ENCODE data around the gene MCTP1.

Gene MCTP1

DNA sequence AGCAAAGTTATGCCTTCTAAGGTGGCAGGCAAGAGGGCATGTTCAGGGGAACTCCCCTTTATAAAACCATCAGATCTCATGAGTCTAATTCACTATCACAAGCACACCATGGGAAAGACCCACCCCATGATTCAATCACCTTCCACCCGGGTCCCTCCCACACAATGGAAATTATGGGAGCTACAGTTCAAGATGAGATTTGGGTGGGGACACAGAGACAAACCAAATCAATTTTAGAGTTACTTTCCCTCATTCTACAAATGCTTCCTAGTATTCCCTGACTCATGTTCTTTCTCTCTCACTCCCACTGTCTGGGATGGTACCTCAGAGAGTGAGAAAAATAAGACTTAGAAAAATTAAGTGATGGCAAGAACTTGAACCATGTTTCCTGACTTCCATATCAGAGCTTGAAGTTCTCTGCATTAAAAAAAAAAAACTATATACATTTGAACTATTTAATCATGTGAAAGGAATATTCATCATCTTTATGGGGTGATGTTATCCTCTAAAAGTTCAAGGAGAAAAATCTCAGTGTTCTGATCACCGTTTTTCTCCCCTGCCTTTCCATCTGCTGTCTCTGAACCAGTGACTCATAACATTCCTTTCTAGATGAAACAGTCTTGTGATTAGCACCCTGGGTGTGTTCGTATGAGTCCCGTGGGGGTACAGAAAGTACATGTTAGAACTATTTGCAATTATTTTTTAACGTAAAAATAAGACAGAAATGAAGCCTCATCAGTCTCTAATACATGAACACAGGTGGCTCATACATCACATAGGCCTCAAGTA, 383.5 kb downstream of the MCTP1 start:
- no peaks in the 10 kb centered on the region for H3K4me1 ChIP-seq (ENCODE audit: insufficient read depth, low read length)
- H3K9me3 ChIP-seq (ENCODE audit: control insufficient read depth, insufficient read depth, low read length), result no peaks in the 10 kb centered on the region
- H3K36me3 ChIP-seq (ENCODE audit: insufficient read depth, low read length), result no peaks in the 10 kb centered on the region
- H3K9ac ChIP-seq (ENCODE audit: low read depth, low read length), result no peak overlapping the region

GRCh38 chr5:94900006-94900505, 384.8 kb downstream of the MCTP1 start:
- no peaks in the 10 kb centered on the region for H3K9me3 ChIP-seq (ENCODE audit: control insufficient read depth, insufficient read depth, low read length)
- H3K4me1 ChIP-seq (ENCODE audit: insufficient read depth, low read length), result no peaks in the 10 kb centered on the region
- H3K36me3 ChIP-seq (ENCODE audit: insufficient read depth, low read length), result no peaks in the 10 kb centered on the region
- no peak overlapping the region for H3K9ac ChIP-seq (ENCODE audit: low read depth, low read length)

DNA sequence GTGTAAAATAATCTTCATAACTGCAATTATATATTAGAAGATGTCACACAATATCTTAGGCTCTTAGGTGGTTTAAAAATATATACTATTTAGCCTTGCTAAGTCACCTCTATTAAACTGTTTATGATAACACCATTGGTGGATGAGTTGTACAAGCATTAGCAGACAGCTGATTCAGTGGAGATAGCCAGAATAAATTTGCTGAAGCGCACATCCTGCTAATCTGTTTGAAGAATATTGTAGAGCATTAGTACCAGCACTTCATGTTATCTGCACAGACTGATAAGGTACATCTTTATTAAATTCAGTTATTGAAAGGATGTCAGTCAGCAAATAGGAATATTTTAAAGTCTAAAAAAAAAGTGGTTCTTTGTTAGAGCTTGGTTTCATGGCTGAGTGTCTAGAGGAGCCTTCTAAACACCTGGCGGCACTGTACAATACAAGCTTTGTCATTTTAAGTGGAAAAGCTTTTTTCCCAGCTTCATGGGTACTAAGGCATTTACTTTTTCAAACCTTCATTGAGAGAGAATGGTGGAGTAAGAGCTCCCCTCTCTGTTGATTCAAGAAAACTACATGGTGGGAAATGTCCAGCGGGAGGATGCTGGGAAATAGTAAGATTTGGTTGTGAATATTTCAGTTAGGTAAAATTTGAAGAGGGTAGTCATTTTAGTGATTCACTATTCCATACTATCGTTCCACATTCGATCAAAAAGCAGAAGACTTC, 391.3 kb downstream of the MCTP1 start:
- H3K36me3 ChIP-seq (ENCODE audit: insufficient read depth, low read length), result no peaks in the 10 kb centered on the region
- H3K9me3 ChIP-seq (ENCODE audit: control insufficient read depth, insufficient read depth, low read length), result no peaks in the 10 kb centered on the region
- no peak overlapping the region for H3K9ac ChIP-seq (ENCODE audit: low read depth, low read length)
- no peaks in the 10 kb centered on the region for H3K4me1 ChIP-seq (ENCODE audit: insufficient read depth, low read length)

- Histone ChIP-seq H3K9me3 (ENCODE audit: control insufficient read depth, insufficient read depth, low read length) (no peaks in the 10 kb centered on the region), H3K36me3 (ENCODE audit: insufficient read depth, low read length) (no peaks in the 10 kb centered on the region), H3K9ac (ENCODE audit: low read depth, low read length) (no peak overlapping the region), H3K4me1 (ENCODE audit: insufficient read depth, low read length) (no peaks in the 10 kb centered on the region)
Observed at GRCh38 chr5:94891972-94892371, 392.9 kb downstream of the MCTP1 start.

- Histone ChIP-seq H3K36me3 (ENCODE audit: insufficient read depth, low read length) (no peaks in the 10 kb centered on the region), H3K9me3 (ENCODE audit: control insufficient read depth, insufficient read depth, low read length) (no peaks in the 10 kb centered on the region), H3K4me1 (ENCODE audit: insufficient read depth, low read length) (no peaks in the 10 kb centered on the region), H3K9ac (ENCODE audit: low read depth, low read length) (no peak overlapping the region)
Observed at GRCh38 chr5:94891565-94891964, 393.3 kb downstream of the MCTP1 start.

GRCh38 chr5:94890907-94891306, 394.0 kb downstream of the MCTP1 start:
- Histone ChIP-seq H3K36me3 (ENCODE audit: insufficient read depth, low read length) (no peaks in the 10 kb centered on the region), H3K9me3 (ENCODE audit: control insufficient read depth, insufficient read depth, low read length) (no peaks in the 10 kb centered on the region), H3K4me1 (ENCODE audit: insufficient read depth, low read length) (peaks cover under 1% of the 10 kb centered on the region; the same call in 1 of the 2 replicates), H3K9ac (ENCODE audit: low read depth, low read length) (no peak overlapping the region)

DNA sequence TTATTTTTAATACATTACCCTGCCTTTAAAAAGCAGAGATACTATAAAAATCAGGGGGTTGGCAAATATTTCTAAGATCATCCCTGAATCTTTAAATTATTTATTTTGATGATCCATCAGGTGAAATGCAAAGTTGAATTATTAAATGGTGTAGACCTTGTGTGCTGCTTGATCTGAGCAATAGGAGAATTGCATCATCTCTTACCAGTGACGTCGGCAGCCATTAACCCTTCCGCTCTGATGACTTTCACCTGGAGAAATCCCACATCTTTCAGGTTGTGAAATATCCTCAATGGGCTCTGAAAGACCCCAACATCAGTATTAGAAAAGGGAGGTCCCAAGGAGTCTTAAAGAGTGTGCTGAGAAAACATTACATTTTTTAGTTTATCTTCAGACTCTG, 396.2 kb downstream of the MCTP1 start:
- no peak overlapping the region for H3K9ac ChIP-seq (ENCODE audit: low read depth, low read length)
- peaks cover 7% of the 10 kb centered on the region; the same call in 1 of the 2 replicates for H3K4me1 ChIP-seq (ENCODE audit: insufficient read depth, low read length)
- no peaks in the 10 kb centered on the region for H3K9me3 ChIP-seq (ENCODE audit: control insufficient read depth, insufficient read depth, low read length)
- H3K36me3 ChIP-seq (ENCODE audit: insufficient read depth, low read length), result no peaks in the 10 kb centered on the region

DNA sequence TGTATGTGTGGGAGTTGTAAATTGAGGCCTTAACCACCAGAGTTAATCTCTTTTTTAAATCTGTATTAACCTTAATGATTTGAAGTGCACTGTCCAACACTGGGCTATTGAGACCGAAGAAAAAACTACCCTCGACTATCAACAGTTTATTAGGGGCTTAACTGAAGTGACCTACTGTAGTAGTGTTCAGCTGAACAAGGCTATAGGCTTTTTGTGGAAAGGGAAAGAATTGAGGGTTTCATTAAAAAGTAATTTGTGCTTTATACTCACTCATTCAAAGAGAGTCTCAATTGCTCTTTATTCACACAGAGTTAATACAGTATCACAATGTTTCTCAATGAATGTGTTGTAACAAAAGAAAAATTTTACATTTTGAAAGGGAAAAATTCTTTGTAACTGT, 399.0 kb downstream of the MCTP1 start:
- Histone ChIP-seq H3K9ac (ENCODE audit: low read depth, low read length) (no peak overlapping the region), H3K9me3 (ENCODE audit: control insufficient read depth, insufficient read depth, low read length) (no peaks in the 10 kb centered on the region), H3K36me3 (ENCODE audit: insufficient read depth, low read length) (no peaks in the 10 kb centered on the region), H3K4me1 (ENCODE audit: insufficient read depth, low read length) (peaks cover 7% of the 10 kb centered on the region; the same call in 1 of the 2 replicates)

DNA sequence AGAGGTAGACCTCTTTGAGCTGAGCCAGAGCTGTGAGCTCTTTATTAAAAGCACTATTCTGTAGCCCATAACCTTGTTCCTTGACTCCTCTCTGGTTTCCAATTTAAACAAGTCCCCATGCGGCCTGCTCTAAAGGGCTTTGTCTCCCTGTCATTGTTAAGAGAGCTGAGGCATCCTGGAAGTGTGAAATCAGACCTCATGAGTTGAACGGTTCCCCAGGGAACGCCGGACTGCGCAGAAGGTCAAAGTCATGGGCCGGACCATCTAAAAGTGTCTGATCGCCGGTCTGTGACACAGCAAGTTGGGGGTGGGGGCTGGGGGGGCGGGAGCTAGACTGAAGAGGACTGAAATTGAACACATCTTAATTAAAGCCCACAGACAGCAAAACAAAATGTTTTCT, 400.6 kb downstream of the MCTP1 start:
- Histone ChIP-seq H3K4me1 (ENCODE audit: insufficient read depth, low read length) (peaks cover 7% of the 10 kb centered on the region; the same call in 1 of the 2 replicates), H3K9ac (ENCODE audit: low read depth, low read length) (no peak overlapping the region), H3K9me3 (ENCODE audit: control insufficient read depth, insufficient read depth, low read length) (no peaks in the 10 kb centered on the region), H3K36me3 (ENCODE audit: insufficient read depth, low read length) (no peaks in the 10 kb centered on the region)

- no peaks in the 10 kb centered on the region for H3K9me3 ChIP-seq (ENCODE audit: control insufficient read depth, insufficient read depth, low read length)
- H3K9ac ChIP-seq (ENCODE audit: low read depth, low read length), result no peak overlapping the region
- H3K36me3 ChIP-seq (ENCODE audit: insufficient read depth, low read length), result no peaks in the 10 kb centered on the region
- peaks cover 8% of the 10 kb centered on the region; the same call in 1 of the 2 replicates for H3K4me1 ChIP-seq (ENCODE audit: insufficient read depth, low read length)
Observed at GRCh38 chr5:94872526-94872925, 412.4 kb downstream of the MCTP1 start.

GRCh38 chr5:94870511-94871183, 414.2 kb downstream of the MCTP1 start:
- Histone ChIP-seq H3K9me3 (ENCODE audit: control insufficient read depth, insufficient read depth, low read length) (no peaks in the 10 kb centered on the region), H3K36me3 (ENCODE audit: insufficient read depth, low read length) (no peaks in the 10 kb centered on the region)

GRCh38 chr5:94869921-94870320, 415.0 kb downstream of the MCTP1 start:
- H3K9me3 ChIP-seq (ENCODE audit: control insufficient read depth, insufficient read depth, low read length), result no peaks in the 10 kb centered on the region
- H3K9ac ChIP-seq (ENCODE audit: low read depth, low read length), result no peak overlapping the region
- H3K36me3 ChIP-seq (ENCODE audit: insufficient read depth, low read length), result no peaks in the 10 kb centered on the region
- H3K4me1 ChIP-seq (ENCODE audit: insufficient read depth, low read length), result peaks cover 18% of the 10 kb centered on the region; the same call in 1 of the 2 replicates

More at GRCh38 chr5:94870511-94871183, 414.2 kb downstream of the MCTP1 start:
- H3K9ac ChIP-seq (ENCODE audit: low read depth, low read length), result no peak overlapping the region
- H3K4me1 ChIP-seq (ENCODE audit: insufficient read depth, low read length), result peaks cover 21% of the 10 kb centered on the region; the same call in 1 of the 2 replicates

DNA sequence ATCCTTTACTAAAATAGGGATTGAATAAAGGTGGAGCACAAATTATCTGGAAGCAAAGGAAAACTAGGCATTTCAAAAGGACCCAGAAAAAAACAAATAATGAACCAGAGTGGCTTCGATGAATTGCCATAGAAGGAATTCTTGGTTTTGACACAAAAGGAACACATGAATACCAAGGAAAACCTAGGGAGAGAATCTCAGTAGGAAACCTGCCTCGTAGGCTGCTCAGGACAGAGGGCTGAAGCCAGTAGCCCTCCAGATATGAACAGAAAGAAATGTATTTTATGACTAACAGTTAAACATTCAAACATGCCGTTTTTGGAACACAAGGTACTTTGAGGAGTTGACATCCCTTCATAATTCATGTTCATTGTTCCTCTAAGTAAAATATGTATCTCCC, 420.9 kb downstream of the MCTP1 start:
- Histone ChIP-seq H3K9me3 (ENCODE audit: control insufficient read depth, insufficient read depth, low read length) (no peaks in the 10 kb centered on the region), H3K4me1 (ENCODE audit: insufficient read depth, low read length) (peaks cover 27% of the 10 kb centered on the region; the same call in 1 of the 2 replicates), H3K36me3 (ENCODE audit: insufficient read depth, low read length) (no peaks in the 10 kb centered on the region), H3K9ac (ENCODE audit: low read depth, low read length) (no peak overlapping the region)

DNA sequence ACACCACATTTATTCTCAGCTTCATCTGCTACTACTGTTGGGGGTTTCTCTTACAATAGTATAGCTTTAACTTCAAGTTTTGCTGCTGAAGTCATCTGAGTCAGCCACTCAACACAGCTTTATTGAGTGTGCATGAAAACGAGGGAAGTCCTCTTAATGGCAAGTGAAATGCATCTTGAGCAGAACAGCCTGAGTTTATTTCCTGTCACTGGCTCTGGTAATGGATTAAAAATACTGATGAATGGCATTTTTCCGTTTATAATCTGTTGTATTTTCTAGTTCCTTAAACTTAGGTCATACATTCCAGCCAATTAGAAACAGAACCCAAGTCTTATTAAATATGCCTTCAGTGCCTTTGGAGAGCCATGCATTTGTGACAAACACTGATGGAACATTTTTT, 427.8 kb downstream of the MCTP1 start:
- H3K9me3 ChIP-seq (ENCODE audit: control insufficient read depth, insufficient read depth, low read length), result no peaks in the 10 kb centered on the region

More for the DNA sequence above, 427.8 kb downstream of the MCTP1 start:
- Histone ChIP-seq H3K9ac (ENCODE audit: low read depth, low read length) (no peak overlapping the region), H3K36me3 (ENCODE audit: insufficient read depth, low read length) (no peaks in the 10 kb centered on the region), H3K4me1 (ENCODE audit: insufficient read depth, low read length) (peaks cover 26% of the 10 kb centered on the region)

Data from ES-I3 (cell line).